NCI-H146 treated with DMSO at 0.1 percent for 48 hours (cell line): ENCODE measurements around the gene RBM25.

Experiments used
- DNase-seq: peaks from one replicate; lab custom pipeline; 2025; ENCODE audit not compliant: unreplicated experiment; lab: John Stamatoyannopoulos, UW

Gene RBM25

DNA sequence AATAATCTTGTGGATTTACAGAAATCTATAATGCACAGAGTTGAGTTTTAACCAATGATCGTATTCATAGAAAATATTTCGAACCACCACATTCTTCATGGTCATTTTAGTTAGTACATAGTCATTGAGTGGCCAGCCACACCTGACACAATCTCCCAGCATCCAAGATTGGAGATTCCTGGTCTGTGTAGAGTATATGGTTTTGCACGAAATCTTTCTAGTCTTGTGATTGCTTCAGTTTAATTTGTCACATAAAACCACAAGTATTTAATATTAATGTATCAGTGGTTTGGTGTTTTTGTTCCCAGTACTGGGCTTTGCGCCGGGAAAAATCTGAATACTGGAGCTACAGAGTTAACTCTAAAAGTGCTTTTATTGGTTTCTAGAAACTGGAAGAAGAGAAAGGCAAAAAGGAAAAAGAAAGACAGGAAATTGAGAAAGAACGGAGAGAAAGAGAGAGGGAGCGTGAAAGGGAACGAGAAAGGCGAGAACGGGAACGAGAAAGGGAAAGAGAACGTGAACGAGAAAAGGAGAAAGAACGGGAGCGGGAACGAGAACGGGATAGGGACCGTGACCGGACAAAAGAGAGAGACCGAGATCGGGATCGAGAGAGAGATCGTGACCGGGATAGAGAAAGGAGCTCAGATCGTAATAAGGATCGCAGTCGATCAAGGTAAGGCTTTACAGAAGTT, 44.6 kb downstream of the RBM25 start:
- no peak for DNase-seq

DNA sequence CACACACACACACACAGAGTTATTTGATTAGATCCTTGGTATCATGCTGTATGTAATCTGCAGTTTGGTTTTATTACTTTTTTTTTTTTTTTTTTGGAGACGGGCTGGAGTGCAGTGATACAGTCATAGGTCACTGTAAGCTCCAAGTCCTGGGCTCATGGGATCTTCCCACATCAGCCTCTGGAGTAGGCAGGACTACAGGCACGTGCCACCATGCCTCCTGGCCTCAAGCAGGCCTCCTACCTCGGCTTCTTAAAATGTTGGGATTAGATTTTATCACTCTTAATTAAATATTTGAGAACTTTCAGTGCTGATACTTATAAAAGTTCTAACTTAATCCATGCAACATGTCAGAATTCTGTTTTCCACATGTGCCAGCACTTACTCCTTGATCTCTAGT, 46.7 kb downstream of the RBM25 start:
- no peak for DNase-seq

DNA sequence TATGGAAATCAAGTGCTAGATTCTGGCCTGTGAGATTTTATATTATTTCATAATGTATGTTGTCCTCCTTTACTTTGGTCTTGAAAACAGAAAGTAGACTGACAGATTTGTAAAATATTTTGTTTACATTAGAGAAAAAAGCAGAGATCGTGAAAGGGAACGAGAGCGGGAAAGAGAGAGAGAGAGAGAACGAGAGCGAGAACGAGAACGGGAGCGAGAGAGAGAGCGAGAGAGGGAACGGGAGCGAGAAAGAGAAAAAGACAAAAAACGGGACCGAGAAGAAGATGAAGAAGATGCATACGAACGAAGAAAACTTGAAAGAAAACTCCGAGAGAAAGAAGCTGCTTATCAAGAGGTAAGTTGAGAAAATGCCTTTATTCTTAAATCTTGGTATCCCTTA, 47.4 kb downstream of the RBM25 start:
- DNase-seq = no peak

GRCh38 chr14:73116079-73116665, 57.8 kb downstream of the RBM25 start:
- no peak for DNase-seq

DNA sequence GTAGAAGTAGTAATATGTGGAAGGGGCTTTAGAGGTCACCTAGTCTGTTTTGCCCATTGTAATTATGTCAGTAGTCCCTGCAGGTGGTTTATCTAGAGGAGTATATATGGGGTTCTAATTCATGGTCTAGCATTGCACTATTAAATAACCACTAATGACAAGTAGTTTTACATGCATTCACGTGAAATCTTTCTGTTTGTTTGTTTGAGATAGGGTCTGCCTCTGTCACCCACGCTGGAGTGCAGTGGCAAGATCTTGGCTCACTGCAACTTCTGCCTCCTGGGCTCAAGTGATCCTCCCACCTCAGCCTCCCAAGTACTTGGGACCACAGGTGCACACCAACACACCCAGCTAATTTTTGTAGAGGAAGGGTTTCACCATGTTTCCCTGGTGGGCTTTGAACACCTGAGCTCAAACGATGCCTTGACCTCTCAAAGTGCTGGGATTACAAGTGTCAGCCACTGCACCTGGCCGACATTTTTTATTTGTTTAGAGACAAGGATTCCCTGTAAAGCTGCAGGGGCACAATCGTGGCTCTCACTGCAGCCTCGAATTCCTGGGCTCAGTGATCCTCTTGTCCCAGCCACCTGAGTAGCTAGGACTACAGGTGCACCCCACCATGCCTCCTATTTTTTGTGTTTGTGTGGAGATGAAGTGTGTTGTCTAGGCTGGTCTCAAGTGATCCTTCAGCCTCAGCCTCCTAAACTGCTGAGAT, 66.0 kb downstream of the RBM25 start:
- no peak for DNase-seq

- DNase-seq = peak; percentile 81
Observed at GRCh38 chr14:73125169-73125588, 66.8 kb downstream of the RBM25 start.

DNA sequence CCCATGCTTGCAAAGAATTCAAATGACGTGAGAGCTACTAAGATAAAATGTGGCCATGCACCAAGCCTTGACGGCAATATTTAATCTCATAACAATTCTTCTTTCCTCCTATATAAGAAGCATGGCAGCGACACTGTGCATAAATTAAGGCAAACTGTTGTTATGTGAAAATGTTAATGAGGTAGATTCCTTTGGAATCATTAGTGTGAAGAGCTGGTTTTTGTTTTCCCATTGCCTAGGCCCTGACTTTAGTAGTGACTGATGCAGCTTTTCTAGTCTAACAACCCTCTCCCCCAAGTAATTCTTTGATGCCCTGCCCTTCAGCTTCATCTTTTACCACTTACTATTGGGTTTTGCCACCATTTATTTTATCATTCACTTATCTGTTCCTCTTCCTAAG, 67.4 kb downstream of the RBM25 start:
- no peak for DNase-seq

DNA sequence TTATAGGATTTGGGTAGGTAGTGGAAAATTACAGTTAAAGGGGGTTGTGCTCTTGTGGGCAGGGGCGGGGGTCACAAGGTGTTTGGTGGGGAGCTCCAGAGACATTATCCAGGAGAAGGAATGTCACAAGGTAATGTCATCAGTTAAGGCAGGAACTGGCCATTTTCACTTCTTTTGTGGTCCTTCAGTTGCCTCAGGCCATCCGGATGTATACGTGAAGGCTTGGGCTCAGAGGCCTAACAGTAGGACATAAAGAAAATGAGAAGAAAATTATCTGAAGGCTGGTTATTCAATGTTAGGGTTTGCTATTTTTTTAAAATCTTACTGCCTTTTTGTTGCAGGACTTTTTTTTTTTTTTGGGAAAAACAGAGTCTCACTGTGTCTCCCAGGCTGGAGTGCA, 75.5 kb downstream of the RBM25 start:
- DNase-seq = no peak

DNA sequence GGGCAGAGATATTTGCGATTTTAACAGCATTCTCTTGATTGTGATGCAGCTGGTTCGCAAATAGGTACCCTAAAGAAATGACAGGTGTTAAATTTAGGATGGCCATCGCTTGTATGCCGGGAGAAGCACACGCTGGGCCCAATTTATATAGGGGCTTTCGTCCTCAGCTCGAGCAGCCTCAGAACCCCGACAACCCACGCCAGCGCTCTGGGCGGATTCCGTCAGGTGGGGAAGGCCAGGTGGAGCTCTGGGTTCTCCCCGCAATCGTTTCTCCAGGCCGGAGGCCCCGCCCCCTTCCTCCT, 77.7 kb downstream of the RBM25 start:
- DNase-seq = no peak

DNA sequence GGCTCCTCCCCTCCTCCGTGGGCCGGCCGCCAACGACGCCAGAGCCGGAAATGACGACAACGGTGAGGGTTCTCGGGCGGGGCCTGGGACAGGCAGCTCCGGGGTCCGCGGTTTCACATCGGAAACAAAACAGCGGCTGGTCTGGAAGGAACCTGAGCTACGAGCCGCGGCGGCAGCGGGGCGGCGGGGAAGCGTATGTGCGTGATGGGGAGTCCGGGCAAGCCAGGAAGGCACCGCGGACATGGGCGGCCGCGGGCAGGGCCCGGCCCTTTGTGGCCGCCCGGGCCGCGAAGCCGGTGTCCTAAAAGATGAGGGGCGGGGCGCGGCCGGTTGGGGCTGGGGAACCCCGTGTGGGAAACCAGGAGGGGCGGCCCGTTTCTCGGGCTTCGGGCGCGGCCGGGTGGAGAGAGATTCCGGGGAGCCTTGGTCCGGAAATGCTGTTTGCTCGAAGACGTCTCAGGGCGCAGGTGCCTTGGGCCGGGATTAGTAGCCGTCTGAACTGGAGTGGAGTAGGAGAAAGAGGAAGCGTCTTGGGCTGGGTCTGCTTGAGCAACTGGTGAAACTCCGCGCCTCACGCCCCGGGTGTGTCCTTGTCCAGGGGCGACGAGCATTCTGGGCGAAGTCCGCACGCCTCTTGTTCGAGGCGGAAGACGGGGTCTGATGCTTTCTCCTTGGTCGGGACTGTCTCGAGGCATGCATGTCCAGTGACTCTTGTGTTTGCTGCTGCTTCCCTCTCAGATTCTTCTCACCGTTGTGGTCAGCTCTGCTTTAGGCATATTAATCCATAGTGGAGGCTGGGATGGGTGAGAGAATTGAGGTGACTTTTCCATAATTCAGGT, 78.3 kb downstream of the RBM25 start, which contains the start of gene PSEN1:
TSS of gene PSEN1 (plus strand) at position 121 of the 839 bp plus-strand sequence. CDS start 11,513 bp downstream, outside the sequence.
- peak; percentile 59 for DNase-seq

GRCh38 chr14:73140811-73141323, 82.5 kb downstream of the RBM25 start:
- no peak for DNase-seq

DNA sequence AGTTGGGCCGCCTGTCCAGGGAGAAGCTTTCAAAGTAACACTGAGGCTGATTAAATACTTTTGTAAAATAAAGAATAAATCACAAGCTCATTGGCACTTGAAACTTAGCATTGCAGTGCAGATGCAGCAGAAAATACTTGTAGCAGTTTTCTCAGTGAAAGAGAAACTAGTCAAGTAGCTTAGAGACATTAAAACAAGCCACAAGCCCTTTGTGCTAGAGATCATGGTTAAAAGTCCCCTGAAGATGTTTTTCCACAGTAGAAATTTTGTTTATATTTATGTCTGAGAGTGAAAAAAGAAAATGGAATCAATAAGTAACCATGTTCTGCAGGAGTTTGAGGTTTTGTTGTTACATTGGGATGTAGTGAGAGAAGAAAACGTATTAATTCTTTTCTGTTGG, 83.9 kb downstream of the RBM25 start:
- DNase-seq = no peak

GRCh38 chr14:73143003-73143402, 84.7 kb downstream of the RBM25 start:
- DNase-seq = no peak

DNA sequence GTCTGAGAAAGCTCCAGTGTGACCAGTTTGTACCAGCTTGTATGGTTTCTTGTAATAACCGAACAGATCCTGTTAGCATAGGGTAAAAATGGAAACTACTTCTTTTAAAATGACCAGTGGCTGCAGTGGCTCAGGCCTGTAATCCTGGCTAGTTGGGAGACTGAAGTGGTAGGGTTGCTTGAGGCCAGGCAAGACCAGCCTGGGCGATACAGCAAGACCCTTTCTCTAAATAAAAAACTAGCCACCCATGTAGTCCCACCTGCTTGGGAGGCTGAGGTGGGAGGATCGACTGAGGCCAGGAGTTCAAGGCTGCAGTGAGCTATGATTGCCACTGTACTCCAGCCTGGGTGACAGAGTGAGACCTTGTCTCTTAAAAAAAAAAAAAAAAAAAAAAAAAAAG, 85.3 kb downstream of the RBM25 start:
- DNase-seq = no peak

- no peak for DNase-seq
Observed at GRCh38 chr14:73145371-73145770, 87.0 kb downstream of the RBM25 start.

- DNase-seq = no peak
Observed at GRCh38 chr14:73146111-73146510, 87.8 kb downstream of the RBM25 start.

DNA sequence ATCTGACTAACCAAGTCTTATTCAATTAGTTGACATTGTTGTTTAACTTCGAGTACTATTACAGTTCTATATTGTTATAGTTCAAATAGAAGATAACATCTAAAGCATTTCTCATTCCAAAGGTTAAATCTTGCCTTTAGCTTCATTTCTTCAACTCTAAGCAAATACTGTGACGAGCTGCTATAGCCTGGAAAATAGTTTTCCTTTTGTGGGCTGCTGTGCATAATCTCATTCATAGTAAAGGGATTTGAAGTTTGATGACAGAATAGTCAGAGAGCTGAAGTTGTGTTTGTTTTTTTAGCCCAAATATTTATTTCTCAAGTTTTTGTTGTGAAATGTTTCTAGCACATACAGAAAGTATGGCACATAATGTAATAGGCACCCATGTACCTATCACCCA, 91.4 kb downstream of the RBM25 start:
- DNase-seq = no peak

DNA sequence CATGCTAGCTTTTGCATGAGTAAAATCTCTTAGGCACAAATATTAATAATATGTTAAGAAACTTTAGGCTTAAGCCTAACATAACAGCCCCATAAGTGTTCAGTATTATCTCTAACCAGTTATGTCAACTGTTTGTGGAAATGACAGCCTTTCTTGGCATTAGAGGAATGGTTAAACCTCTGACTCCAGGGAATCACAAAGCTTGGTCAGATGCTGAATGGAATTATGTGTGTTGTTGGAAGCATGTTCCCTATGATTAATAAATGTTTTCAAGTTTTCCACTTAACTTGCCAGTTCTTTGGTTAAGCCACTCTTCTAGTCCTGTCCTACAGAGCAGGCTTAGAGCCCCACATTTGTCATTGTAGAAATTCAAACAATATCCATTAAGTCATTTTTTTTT, 94.9 kb downstream of the RBM25 start:
- DNase-seq = no peak

GRCh38 chr14:73162251-73162650, 103.9 kb downstream of the RBM25 start:
- DNase-seq = no peak

DNA sequence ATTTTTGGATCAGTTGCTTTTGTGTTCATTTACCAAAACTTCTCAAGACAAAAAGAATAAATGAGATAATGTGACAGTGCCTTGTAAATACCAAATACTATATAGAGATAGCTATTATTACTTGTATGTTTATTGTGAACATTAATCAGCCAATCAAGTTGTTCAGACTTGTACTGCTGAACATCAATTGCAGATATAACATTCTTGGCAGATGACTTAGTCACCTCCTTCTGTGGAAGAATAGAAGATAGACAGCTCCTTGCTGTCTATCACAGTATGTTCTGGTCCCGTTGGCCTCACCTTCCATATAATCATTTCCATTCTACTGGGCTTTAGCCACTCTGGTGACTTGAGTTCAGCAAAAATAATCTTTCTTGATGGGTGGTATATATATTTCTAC, 108.1 kb downstream of the RBM25 start:
- no peak for DNase-seq

DNA sequence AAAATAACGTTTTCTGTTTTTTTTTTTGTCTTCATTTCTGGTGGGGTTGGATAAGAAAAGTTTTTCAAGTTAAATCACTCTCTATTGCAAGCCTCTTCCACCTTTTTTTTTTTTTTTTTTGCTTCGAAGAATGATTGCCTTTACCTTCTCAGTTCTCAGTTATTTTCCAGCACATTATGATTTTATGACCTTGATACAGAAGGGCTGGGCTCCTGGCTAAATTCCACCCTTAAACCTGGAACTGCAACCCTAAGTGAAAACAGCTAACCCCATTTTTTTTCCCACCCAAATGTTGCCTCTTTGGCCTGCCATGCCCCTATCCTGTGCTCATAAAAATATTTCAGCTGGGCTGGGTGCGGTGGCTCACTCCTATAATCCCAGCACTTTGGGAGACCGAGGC, 109.4 kb downstream of the RBM25 start:
- no peak for DNase-seq
